GM18499 (cell line): Measurements from ENCODE around the gene IBSP.

Source experiments
- ATAC-seq: cut with Tn5 transposase; IDR thresholded peaks from one replicate; pipeline ENCODE4 v1.9.1; 2021; ENCODE audit warnings: moderate number of reproducible peaks; ENCODE audit not compliant: insufficient read depth, unreplicated experiment

Gene IBSP

DNA sequence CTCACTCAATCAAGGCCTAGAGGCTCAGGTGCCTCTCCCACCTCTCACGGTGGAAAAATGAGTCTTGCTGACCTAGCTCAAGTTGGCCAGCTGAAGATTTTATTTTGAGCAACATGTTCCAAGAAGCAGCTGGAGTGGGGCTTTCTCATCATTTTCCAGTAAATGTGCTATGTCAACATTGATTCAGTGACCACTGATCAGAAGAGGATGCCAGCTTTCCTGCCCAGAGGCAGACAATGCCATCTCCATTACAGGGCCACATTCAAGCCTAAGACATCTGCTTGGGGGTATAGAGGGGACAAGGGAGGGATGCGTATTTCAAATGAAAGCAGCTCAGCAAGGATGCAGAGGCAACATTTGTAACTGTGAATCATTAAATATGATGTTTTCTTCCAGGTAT lies 36.4 kb downstream of the IBSP start:
- ATAC-seq = no peak

DNA sequence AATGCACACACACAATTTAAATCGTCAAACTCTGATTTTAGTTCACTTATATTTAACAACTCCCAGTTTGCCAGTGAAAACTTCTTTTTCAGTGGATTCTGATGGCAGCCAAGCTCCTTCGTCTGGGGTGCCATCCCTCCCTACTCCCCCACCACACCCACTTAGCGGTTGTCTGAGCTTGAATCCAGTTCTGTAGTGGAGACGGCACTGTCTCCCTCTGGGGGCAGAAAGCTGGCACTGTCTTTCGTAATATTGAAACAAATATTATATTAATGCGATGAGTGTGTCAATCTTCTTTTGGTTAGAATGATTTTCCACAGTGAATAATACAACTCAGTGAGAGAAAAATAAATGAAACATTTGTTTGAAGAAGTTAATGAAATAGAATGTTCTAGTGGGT lies 38.9 kb downstream of the IBSP start:
- no peak for ATAC-seq

DNA sequence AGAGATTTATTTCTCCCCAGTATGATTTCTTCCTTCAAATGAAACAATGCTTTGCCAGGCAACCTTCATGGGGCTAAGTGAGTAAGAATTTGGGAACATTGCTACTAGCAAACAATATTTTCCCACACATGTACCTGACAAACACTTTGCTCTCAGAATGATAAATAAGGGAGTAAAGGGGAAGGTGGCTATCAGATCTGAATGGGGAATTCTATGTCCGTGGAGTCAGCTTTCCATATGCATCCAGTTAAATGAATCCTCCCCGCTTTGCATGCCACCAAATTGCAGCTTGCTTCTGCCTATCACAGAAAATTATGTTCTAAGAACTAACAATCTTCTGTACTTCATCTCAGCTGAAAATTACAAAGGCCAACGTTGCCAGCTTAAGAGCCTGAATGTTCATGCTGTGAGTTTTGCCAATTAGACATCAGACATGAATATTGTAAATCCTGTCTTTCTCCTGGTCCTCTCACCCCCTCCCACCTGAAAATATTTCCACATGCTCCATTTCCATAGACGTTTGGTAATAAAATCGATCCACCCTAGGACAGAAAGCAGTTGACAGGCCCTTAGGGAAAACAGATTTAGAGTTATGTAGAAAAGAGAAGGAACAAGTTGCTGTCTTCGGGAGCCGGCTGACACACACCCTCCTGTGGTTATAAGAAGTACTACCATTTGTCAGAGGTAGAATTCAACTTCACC lies 39.7 kb downstream of the IBSP start:
- no peak for ATAC-seq

DNA sequence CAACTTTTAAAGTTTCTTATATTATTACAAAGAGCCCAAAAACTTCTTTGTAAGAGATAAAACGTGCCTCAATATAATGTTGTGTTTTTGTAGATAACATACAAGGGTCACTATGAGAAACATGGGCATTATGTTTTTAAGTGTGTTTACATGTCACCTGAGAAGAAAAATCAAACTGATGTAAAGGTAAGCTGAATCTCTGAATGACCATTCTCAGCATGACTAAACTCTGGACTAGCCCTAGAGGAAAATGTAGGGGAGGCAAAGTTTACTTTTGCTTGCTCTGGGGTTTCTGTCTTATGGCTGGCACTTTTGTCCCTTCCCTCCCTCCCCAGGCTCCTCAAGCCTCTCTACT lies 40.2 kb downstream of the IBSP start:
- no peak for ATAC-seq

DNA sequence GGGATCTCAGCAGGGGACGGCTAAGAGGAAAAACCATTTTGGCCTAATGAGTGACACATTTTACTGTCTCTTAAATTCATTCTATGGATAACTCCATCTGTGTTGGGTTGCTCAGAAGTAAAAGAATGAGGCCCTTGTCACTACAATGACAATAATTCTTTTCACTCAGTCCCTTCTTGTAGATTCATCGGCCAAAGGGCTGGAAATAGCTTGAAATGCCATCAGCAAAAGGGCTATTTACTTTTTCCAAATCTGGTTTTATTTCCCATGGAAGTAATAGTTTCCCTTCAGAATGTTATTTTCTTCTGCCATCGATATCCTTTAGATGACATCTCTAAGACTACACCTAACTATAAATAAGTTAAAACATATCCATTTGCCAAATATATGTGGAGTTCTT lies 40.8 kb downstream of the IBSP start:
- ATAC-seq = no peak

DNA sequence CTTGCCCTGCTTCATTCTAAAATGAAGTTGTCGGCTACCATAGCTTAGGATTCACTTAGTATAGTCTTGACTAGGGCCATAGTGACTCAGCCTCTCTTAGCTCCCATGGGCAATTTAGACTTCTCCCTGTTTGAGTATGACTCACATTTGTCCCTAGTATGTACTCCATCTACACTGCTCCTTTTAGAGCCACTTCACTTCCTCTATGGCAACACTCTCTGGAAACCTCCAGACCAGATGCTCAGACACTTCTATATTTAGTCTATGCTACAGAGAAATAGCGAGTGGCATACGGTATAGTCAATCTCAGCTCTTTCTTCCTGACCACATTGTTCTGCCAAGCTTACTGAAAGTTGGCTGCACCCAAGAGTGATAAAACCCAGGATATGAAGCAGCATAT lies 44.6 kb downstream of the IBSP start:
- ATAC-seq = no peak

DNA sequence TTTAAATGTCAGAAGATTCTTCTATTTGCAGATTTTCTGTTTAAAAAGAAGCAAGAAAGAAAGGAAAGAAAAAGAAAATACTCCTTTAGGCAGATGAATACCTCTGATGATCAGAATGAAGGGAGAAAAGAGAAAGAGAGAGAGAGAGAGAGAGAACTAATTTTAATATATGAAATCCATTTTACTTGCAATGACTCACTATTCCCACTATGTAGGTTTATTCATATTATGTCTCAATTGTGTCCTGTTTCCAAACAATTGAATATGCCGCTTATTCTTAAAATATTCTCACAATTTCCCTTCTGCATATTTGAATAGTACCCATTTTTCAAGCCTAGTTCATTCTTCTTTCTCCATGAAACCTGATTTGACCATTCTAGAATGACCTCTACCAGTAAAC lies 45.1 kb downstream of the IBSP start:
- no peak for ATAC-seq

DNA sequence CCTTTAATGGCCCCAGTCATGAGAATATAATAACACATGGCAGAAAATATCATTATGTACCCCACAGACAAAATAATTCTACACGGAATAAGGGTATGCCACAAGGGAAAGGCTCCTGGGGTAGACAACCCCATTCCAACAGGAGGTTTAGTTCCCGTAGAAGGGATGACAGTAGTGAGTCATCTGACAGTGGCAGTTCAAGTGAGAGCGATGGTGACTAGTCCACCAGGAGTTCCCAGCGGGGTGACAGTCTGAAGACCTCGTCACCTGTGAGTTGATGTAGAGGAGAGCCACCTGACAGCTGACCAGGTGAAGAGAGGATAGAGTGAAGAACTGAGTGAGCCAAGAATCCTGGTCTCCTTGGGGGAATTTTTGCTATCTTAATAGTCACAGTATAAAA lies 46.9 kb downstream of the IBSP start:
- no peak for ATAC-seq

DNA sequence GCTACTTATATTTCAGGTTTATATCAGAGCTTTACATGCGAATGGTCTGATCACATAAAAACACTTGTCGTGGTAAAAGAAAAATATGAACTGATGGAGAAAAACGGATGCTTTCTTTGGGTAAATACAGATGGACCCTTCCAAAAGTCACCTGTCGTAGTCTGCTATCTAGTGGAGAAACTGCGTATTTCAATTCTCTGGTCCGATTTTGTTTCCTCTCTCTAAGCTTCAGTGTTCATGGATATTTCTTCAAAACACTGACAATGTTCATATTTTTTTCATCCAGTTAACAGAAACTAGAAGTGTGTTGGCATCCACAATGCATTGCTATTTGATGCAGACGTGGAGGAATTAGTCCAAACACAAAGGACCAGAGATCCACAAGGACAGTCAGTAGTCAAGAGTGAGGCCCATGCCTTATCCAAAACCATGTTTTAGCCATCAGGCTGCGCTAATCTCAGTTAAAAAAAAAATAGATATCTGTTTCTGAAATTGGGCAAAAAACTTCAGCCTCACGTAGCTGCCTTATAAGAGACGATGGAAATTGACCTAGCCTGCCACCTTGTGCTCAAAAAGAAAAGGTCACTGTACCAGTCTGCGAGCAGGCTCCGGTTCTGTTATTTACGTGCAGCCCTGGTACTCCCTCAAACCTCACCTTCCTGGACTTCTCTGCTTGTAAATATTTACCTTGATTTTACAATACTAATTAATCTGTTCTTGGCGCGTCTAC lies 49.4 kb downstream of the IBSP start:
- no peak for ATAC-seq

DNA sequence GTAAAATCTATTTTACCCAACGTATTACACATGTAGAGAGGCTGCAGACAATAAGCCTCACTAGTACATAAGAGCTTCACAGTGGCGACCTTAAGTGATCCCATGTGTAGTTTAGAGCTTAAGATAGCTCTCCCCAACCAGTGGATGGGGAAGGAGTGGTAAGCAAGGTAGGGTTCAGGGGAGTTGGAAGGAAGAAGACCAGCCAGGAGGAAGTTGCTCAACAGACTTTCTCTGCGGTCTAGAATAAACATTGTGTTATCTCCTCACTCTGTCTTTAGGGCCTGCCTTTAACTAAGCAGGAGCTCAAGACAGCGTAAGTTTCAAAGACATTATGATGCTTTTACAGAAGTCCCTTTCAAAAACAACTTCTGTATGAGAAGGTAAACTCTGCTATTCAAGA lies 50.3 kb downstream of the IBSP start:
- ATAC-seq = no peak

DNA sequence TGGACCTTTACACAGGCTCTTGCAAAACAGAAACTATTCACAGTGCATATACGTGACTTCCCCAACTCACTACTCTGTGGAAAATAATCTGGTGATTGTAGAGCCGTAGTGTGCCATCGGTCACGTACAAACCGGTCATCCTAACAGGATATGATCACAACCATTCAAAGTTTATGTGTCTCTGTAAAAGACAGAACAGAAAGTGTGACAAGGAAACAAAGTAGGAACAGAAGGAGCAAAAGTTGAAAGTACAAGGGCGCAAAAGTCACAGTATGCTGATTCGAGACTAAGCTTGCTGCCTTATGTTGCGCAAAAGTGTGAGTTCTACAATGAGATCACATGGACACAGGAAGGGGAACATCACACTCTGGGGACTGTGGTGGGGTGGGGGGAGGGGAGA lies 52.0 kb downstream of the IBSP start:
- no peak for ATAC-seq

DNA sequence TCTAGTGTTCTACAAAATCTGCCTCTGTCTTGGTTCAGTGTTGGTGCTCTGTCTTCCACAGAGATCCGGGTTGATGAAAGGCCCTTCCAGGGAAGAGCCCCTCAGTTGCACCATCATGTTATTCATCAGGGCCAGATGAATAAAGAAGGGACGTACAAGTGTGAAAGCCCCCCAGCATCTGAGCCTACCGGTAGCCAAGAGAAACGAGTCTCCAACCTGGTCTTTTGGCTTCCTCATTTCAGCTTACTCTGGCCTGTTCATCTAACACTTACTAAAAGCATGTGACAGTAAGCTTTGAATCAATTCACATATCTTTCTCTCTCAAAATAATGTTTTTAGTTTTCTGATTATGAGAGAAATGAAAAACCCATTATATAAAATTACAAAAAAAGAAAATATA lies 52.6 kb downstream of the IBSP start:
- no peak for ATAC-seq

DNA sequence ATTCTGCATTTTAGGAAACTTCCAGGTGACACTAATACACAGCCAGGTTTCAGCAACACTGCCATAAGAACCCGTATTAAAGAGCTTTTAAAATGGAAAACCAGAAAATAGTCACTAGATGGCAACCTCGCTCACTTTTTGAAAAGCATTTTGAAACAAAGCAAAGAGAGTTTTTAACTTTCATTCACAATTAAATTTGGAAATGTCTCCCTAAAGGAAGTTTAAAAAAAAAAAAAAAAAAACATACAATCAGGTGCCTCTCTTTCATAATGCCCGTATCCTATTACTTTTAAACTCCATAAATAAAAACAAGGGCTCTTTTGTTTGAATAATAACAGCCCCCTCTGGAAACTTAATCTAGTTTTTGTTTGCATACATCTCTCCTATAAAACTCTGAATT lies 53.8 kb downstream of the IBSP start:
- ATAC-seq = no peak

DNA sequence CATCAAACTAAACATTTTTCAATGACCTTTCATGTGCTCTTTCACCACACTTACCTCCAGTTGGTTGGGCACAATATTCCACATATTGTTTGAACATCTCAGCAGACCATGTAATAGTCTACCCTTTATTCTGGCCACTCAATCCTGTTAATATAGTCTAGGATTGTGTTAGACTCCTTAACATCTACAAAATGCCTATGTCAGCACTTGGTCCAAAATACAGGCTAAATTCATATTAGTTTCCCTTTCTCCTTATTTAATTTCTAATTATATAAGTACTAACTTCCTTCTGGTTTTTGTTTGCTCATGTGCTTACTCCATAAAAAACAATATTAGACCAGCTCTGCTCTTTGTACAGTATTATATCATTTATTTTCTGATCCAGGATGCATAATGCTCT lies 54.5 kb downstream of the IBSP start:
- no peak for ATAC-seq

DNA sequence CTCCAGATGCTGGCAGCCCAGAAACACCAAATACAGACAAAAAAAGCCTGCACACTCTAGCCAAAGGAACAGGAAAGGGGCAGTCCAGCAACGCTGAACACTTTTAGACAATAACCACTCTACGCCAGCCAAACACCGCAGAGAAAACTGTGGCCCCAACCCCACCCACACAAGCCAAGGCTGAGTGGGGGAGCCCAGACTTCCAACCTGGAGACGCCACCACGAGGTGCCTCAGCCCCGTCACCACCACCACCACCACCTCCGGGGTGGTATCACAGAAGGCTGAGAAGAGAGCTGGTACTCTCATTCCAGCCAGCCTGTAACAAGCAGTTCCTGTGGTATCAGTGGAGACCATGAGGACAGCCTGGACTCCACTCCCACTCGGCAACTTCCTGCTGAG lies 56.2 kb downstream of the IBSP start:
- ATAC-seq = no peak

DNA sequence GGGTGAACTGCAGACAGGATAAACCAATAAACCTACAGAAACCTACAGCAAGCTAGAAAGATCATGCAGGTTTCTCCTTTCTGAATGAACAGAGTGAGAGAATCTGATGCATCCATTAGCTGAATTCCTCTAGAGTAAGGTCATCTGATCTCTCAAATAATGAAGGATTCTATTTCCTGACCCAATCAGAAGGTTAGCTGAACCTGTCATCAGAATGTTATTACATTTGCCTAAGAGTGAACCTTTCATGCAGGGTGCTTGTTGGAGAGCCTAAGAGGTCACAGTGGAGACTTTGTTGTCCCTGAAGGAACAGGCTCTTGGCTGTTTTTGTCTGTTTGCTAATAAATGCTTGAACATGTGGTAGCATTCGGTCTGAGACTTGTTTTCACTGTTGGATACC lies 57.5 kb downstream of the IBSP start:
- ATAC-seq = no peak

DNA sequence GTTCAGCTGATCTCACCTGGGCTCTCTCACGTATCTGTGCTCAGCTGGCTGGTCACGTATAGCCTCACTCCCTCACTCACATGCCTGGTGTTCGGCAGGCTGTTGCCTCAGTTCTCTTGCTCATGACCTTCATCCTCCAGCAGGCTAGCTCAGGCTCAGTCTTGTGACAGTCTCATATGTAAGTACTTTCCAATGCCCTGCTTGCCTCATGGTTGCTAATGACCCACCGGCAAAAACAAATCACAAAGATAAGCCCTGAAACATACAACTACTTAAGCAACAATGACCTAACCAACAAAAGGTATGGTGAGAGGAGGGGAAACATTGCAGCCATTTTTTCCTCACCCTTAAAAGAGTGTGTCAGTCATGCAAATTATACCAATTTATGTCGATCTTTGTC lies 58.4 kb downstream of the IBSP start:
- no peak for ATAC-seq
